Tibial nerve (tissue), 4 donors: Measurements from ENCODE around the gene REV3L. TPM values are rescaled to one million over a fixed set of nuclear protein-coding genes. Genes with fewer than 3 reads are reported as not detected.

Source experiments
- DNase-seq, 2 donors: peaks; one replicate each; pipeline ENCODE4 v3.0.0-alpha.2; 2019; ENCODE audit warnings: low spot score in 2 of 2
- H3K27ac ChIP-seq, 4 donors: fragments of 200-600 bp; sonication (generic) in 3 of 4; one replicate each; pipeline ENCODE4 v1.5.1; 2017 to 2019; ENCODE audit warnings: mild to moderate bottlenecking in 1 of 4
- H3K27me3 ChIP-seq, 2 donors: fragments of 200-600 bp; sonication (generic) in 1 of 2; one replicate each; pipeline versions ENCODE4 v1.5.1 to v1.6.0; 2017 to 2019
- H3K36me3 ChIP-seq, 3 donors: fragments of 200-600 bp; sonication (generic); one replicate each; pipeline ENCODE4 v1.5.1; 2018 to 2019
- H3K4me1 ChIP-seq, 4 donors: fragments of 200-600 bp; sonication (generic) in 3 of 4; one replicate each; pipeline ENCODE4 v1.5.1; 2017 to 2019
- H3K4me3 ChIP-seq, 4 donors: fragments of 200-600 bp; sonication (generic) in 3 of 4; one replicate each; pipeline ENCODE4 v1.5.1; 2017 to 2019; ENCODE audit warnings: mild to moderate bottlenecking in 1 of 4, moderate library complexity in 1 of 4
- H3K9me3 ChIP-seq, 4 donors: fragments of 200-600 bp; sonication (generic) in 3 of 4; one replicate each; pipeline ENCODE4 v1.5.1; 2017 to 2019
- CTCF ChIP-seq, 5 experiments: fragments of 200-600 bp in 3 of 5; fragments of 450-650 bp in 2 of 5; sonication (generic) in 3 of 5; IDR thresholded peaks; one replicate each; pipeline ENCODE4 v1.5.1; 2016 to 2019; ENCODE audit warnings: antibody characterized with exemption in 5 of 5, mild to moderate bottlenecking in 3 of 5, moderate library complexity in 2 of 5
- EP300 ChIP-seq, 2 donors: sonication (generic); formaldehyde crosslinking; IDR thresholded peaks; one replicate each; pipeline ENCODE4 v1.6.1; 2017; ENCODE audit warnings: antibody characterized with exemption in 2 of 2, mild to moderate bottlenecking in 1 of 2
- POLR2A ChIP-seq, 2 donors: fragments of 450-650 bp; IDR thresholded peaks; one replicate each; pipeline ENCODE4 v1.6.1; 2017; ENCODE audit warnings: antibody characterized with exemption in 2 of 2, mild to moderate bottlenecking in 2 of 2, moderate library complexity in 2 of 2
- WGBS, 2 donors: methylation state at CpG; one replicate each; pipeline ENCODE4 v1.1.5; 2018; 5-methylcytosine and 5-hydroxymethylcytosine counted together
- total RNA-seq, 4 donors: library from RNA; depleted of rRNA; stranded (reverse); fragments of >200 nt; gene quantifications; one replicate each; pipeline ENCODE4 v1.1.0, GENCODE V29; 2016

The REV3L gene
- total RNA-seq, 4 donors from 2014 or later = 26.7 to 45.9 (median 34.1) TPM

- Histone ChIP-seq H3K27ac (no peak overlapping the region), H3K27me3 (no peaks in the 10 kb centered on the region), H3K4me3 (no peak overlapping the region), H3K4me1 (peaks cover 0 to 8% (median under 1%) of the 10 kb centered on the region in 4 donors), H3K36me3 (peaks cover 0 to 13% (median 0%) of the 10 kb centered on the region in 3 donors), H3K9me3 (no peaks in the 10 kb centered on the region)
- TF ChIP-seq POLR2A (IDR thresholded peaks at IDR 0.05) (no peak), CTCF (IDR thresholded peaks at IDR 0.05) (no peak), EP300 (IDR thresholded peaks at IDR 0.05) (no peak)
- DNase-seq = no peak
Observed at GRCh38 chr6:111417946-111418345, 65.1 kb downstream of the REV3L start.

- H3K4me1 ChIP-seq = peaks cover 0 to 8% (median 0%) of the 10 kb centered on the region in 4 donors
- 52% methylated on average over 2 of the region's 2 CpGs for WGBS, 2 donors
Observed at GRCh38 chr6:111417181-111417585, 65.8 kb downstream of the REV3L start.

GRCh38 chr6:111416529-111416928, 66.5 kb downstream of the REV3L start:
- Histone ChIP-seq H3K36me3 (peaks cover 0 to 13% (median 0%) of the 10 kb centered on the region in 3 donors), H3K27ac (no peak overlapping the region), H3K27me3 (no peaks in the 10 kb centered on the region), H3K4me1 (peaks cover 0 to 8% (median 0%) of the 10 kb centered on the region in 4 donors), H3K4me3 (no peak overlapping the region), H3K9me3 (no peaks in the 10 kb centered on the region)
- no peak for DNase-seq
- TF ChIP-seq POLR2A (IDR thresholded peaks at IDR 0.05) (no peak), CTCF (IDR thresholded peaks at IDR 0.05) (no peak), EP300 (IDR thresholded peaks at IDR 0.05) (no peak)

More at GRCh38 chr6:111417181-111417585, 65.8 kb downstream of the REV3L start:
- H3K27me3 ChIP-seq = no peaks in the 10 kb centered on the region
- no peaks in the 10 kb centered on the region for H3K9me3 ChIP-seq
- TF ChIP-seq CTCF (IDR thresholded peaks at IDR 0.05) (no peak), EP300 (IDR thresholded peaks at IDR 0.05) (peak in 1 of 2 donors; percentile 57), POLR2A (IDR thresholded peaks at IDR 0.05) (no peak)
- DNase-seq = peak in 1 of 2 donors; percentile 20
- no peak overlapping the region for H3K4me3 ChIP-seq
- no peak overlapping the region for H3K27ac ChIP-seq
- peaks cover 0 to 13% (median 0%) of the 10 kb centered on the region in 3 donors for H3K36me3 ChIP-seq

GRCh38 chr6:111414373-111414772, 68.6 kb downstream of the REV3L start:
- H3K4me3 ChIP-seq = no peak overlapping the region
- no peaks in the 10 kb centered on the region for H3K9me3 ChIP-seq
- no peaks in the 10 kb centered on the region for H3K27me3 ChIP-seq
- H3K36me3 ChIP-seq = peaks cover 0 to 25% (median 0%) of the 10 kb centered on the region in 3 donors
- TF ChIP-seq POLR2A (IDR thresholded peaks at IDR 0.05) (no peak), EP300 (IDR thresholded peaks at IDR 0.05) (no peak), CTCF (IDR thresholded peaks at IDR 0.05) (no peak)
- no peak overlapping the region for H3K27ac ChIP-seq
- peaks cover 0 to 8% (median 0%) of the 10 kb centered on the region in 4 donors for H3K4me1 ChIP-seq
- WGBS, 2 donors = 92 to 100% methylated on average over 1 of the region's 1 CpG
- DNase-seq = no peak

DNA sequence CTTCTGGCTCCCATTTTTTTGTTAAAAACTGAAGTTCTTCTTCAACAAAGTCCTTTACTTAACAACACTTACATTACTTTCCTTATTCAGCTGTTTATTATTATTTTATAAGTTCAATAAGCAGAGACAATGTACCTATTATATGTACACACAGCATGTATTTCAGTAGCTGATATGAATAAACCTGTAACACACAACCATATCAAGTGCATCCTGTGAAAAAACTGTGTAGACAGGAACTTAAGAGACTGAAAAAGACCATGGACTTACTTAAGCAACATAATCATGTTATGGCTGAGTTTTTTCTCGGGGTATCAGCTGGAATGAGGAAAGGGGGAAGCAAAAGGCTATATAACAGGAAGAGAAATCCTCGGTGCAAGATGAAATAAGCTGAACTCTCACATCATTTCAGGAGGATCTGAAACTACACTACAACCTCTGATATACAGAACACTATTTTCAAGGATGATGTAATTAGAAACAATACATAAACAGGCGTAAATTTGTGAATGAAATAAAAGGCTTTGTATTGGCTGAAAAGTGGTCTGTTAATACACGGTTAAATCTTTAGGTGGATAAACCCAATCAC, 70.9 kb downstream of the REV3L start:
- H3K4me1 ChIP-seq = peaks cover 0 to 1% (median 0%) of the 10 kb centered on the region in 4 donors
- WGBS, 2 donors = 59 to 65% methylated on average over 4 of the region's 4 CpGs

More for the DNA sequence above, 70.9 kb downstream of the REV3L start:
- Histone ChIP-seq H3K36me3 (peaks cover 0 to 43% (median 0%) of the 10 kb centered on the region in 3 donors), H3K9me3 (no peaks in the 10 kb centered on the region), H3K27ac (no peak overlapping the region), H3K4me3 (no peak overlapping the region), H3K27me3 (no peaks in the 10 kb centered on the region)
- TF ChIP-seq EP300 (IDR thresholded peaks at IDR 0.05) = peak in 1 of 2 donors; percentile 66
- no peak for TF ChIP-seq POLR2A (IDR thresholded peaks at IDR 0.05)
- no peak for TF ChIP-seq CTCF (IDR thresholded peaks at IDR 0.05)
- DNase-seq = no peak
